DOHH2 (cell line): ENCODE data around the gene PDE3B.

ENCODE experiments used
- EZH2phosphoT487 ChIP-seq: fragments of 200-600 bp; sonication (generic); IDR thresholded peaks from 2 replicates; pipeline ENCODE4 v1.6.1; 2017; ENCODE audit warnings: borderline replicate concordance, mild to moderate bottlenecking, antibody characterized with exemption, low read length, moderate library complexity, mixed read lengths
- TF ChIP-seq, protein P1 (sequence below): fragments of 200-600 bp; sonication (generic); IDR thresholded peaks from one replicate; pipeline ENCODE4 v1.5.1; 2014; ENCODE audit warnings: antibody characterized with exemption, mild to moderate bottlenecking, low read depth, low read length; ENCODE audit not compliant: poor library complexity, severe bottlenecking

DNA sequence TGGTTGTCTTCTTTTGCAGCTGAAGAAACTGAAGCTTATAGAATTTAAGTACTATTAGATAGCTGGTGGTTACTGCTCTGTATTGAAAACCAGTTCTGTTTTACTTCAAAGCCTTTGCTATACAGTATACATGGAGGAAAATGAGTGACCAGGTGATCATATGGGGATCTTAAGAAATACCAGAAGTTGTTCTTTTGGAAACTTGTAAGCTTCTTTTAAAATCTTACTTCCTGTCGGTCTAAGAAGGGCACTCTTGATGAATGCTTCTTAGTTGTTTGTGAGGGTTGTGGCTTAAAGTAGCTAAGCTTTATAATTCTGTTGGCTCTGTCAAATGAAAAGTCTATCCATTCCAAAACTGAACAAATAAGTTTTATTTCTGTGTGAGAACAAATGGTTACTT is 55.2 kb downstream of the PDE3B start:
- TF ChIP-seq, protein P1, sequence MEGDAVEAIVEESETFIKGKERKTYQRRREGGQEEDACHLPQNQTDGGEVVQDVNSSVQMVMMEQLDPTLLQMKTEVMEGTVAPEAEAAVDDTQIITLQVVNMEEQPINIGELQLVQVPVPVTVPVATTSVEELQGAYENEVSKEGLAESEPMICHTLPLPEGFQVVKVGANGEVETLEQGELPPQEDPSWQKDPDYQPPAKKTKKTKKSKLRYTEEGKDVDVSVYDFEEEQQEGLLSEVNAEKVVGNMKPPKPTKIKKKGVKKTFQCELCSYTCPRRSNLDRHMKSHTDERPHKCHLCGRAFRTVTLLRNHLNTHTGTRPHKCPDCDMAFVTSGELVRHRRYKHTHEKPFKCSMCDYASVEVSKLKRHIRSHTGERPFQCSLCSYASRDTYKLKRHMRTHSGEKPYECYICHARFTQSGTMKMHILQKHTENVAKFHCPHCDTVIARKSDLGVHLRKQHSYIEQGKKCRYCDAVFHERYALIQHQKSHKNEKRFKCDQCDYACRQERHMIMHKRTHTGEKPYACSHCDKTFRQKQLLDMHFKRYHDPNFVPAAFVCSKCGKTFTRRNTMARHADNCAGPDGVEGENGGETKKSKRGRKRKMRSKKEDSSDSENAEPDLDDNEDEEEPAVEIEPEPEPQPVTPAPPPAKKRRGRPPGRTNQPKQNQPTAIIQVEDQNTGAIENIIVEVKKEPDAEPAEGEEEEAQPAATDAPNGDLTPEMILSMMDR = no peak
- TF ChIP-seq EZH2phosphoT487 = no peak
